ENCODE measurements around the gene MAGT1.

- no peak for TF ChIP-seq CTCF (IDR thresholded peaks at IDR 0.05; ENCODE audit: low read depth, low read length, missing input control)
- no peak for TF ChIP-seq YY1 (IDR thresholded peaks at IDR 0.05)
- TF ChIP-seq HNF4A (conservative IDR thresholded peaks at IDR 0.05), result no peak
- no peak for TF ChIP-seq GABPA (IDR thresholded peaks at IDR 0.05 in 1 of 2, conservative IDR thresholded peaks at IDR 0.05 in 1 of 2)
- no peak for TF ChIP-seq FOXA1 (IDR thresholded peaks at IDR 0.05)
These were observed 6.3 kb upstream of the MAGT1 start for GRCh38 chrX:77901506-77901905.
